Activated T-cell treated with anti-CD3 and anti-CD28 coated beads, Interleukin-2, amount 50 U/mL, for 72 hours (primary cell): Measurements from ENCODE around the gene UBD. TPM values are rescaled to one million over a fixed set of nuclear protein-coding genes. Genes with fewer than 3 reads are reported as not detected.

Source experiments
- ATAC-seq, 2 donors: fragments of 150-1000 bp; cut with Tn5 transposase; replicated peaks in 1 of 2; 2 replicates each; pipeline ENCODE4 v1.10.0; 2021; ENCODE audit warnings: moderate library complexity in 2 of 2, mild to moderate bottlenecking in 1 of 2
- DNase-seq, 2 donors: peaks; one replicate each; pipeline ENCODE4 v3.0.0; 2021 to 2022; ENCODE audit warnings: mixed read lengths in 1 of 2
- H3K27ac Mint-ChIP-seq: one replicate; pipeline ENCODE4 v1.8.0; 2022; ENCODE audit warnings: mild to moderate bottlenecking, moderate library complexity, mixed read lengths
- H3K27me3 Mint-ChIP-seq: one replicate; pipeline ENCODE4 v1.8.0; 2022; ENCODE audit warnings: low read depth, mixed read lengths
- H3K36me3 Mint-ChIP-seq, 2 donors: one replicate each; pipeline ENCODE4 v1.8.0; 2022; ENCODE audit warnings: mixed read lengths in 2 of 2, mild to moderate bottlenecking in 1 of 2; ENCODE audit not compliant: insufficient read depth in 2 of 2
- H3K4me1 Mint-ChIP-seq: one replicate; pipeline ENCODE4 v1.8.0; 2022; ENCODE audit warnings: low read depth, mixed read lengths
- H3K4me3 Mint-ChIP-seq, 2 donors: one replicate each; pipeline ENCODE4 v1.8.0; 2022; ENCODE audit warnings: mild to moderate bottlenecking in 2 of 2, mixed read lengths in 2 of 2, moderate library complexity in 2 of 2
- H3K9me3 Mint-ChIP-seq, 2 donors: one replicate each; pipeline ENCODE4 v1.8.0; 2022; ENCODE audit warnings: mixed read lengths in 2 of 2
- total RNA-seq, 2 donors: library from RNA; stranded (reverse); gene quantifications; one replicate each; pipeline ENCODE4 v1.2.3, GENCODE V29; 2022

UBD gene
- total RNA-seq: 1 to 10 TPM; 1.3 to 2.1 TPM

GRCh38 chr6:29559524-29560287 is at the start of gene UBD:
UBD (minus strand) TSS chr6:29559732; CDS start chr6:29559701, 31 bp downstream.
- H3K4me3 Mint-ChIP-seq: no peak within 1 kb of the TSS
- H3K27ac Mint-ChIP-seq: no peak within 1 kb of the TSS
- H3K9me3 Mint-ChIP-seq: no peaks in the 10 kb centered on the region
- ATAC-seq (no peak), DNase-seq (no peak)
- no peaks in the 10 kb centered on the region for H3K36me3 Mint-ChIP-seq
- peaks cover 17% of the 10 kb centered on the region for H3K4me1 Mint-ChIP-seq
- peaks cover 62% of the 10 kb centered on the region for H3K27me3 Mint-ChIP-seq

GRCh38 chr6:29608131-29608530 is 48.6 kb upstream of the UBD start:
- DNase-seq: no peak
- Mint-ChIP-seq H3K36me3 (no peaks in the 10 kb centered on the region), H3K4me3 (no peak overlapping the region), H3K27me3 (no peaks in the 10 kb centered on the region), H3K27ac (no peak overlapping the region), H3K4me1 (no peaks in the 10 kb centered on the region), H3K9me3 (no peaks in the 10 kb centered on the region)
- ATAC-seq: no peak

- ATAC-seq: no peak
- no peaks in the 10 kb centered on the region for H3K9me3 Mint-ChIP-seq
- DNase-seq: no peak
- no peaks in the 10 kb centered on the region for H3K36me3 Mint-ChIP-seq
- no peak overlapping the region for H3K27ac Mint-ChIP-seq
- H3K27me3 Mint-ChIP-seq: no peaks in the 10 kb centered on the region
- H3K4me1 Mint-ChIP-seq: no peaks in the 10 kb centered on the region
- no peak overlapping the region for H3K4me3 Mint-ChIP-seq
Observed at GRCh38 chr6:29603930-29604329, 44.4 kb upstream of the UBD start.

GRCh38 chr6:29603456-29603855 is 43.9 kb upstream of the UBD start:
- ATAC-seq: no peak
- Mint-ChIP-seq H3K36me3 (no peaks in the 10 kb centered on the region), H3K27me3 (no peaks in the 10 kb centered on the region), H3K27ac (no peak overlapping the region), H3K4me3 (no peak overlapping the region), H3K9me3 (no peaks in the 10 kb centered on the region), H3K4me1 (no peaks in the 10 kb centered on the region)
- no peak for DNase-seq

- H3K27me3 Mint-ChIP-seq: no peaks in the 10 kb centered on the region
- no peaks in the 10 kb centered on the region for H3K9me3 Mint-ChIP-seq
- no peak overlapping the region for H3K4me3 Mint-ChIP-seq
- DNase-seq: no peak
- no peaks in the 10 kb centered on the region for H3K36me3 Mint-ChIP-seq
- no peaks in the 10 kb centered on the region for H3K4me1 Mint-ChIP-seq
- no peak for ATAC-seq
- H3K27ac Mint-ChIP-seq: no peak overlapping the region
Observed at GRCh38 chr6:29602564-29603361, 43.2 kb upstream of the UBD start.

GRCh38 chr6:29598172-29598747 is 38.7 kb upstream of the UBD start:
- Mint-ChIP-seq H3K27ac (no peak overlapping the region), H3K4me1 (no peaks in the 10 kb centered on the region), H3K9me3 (no peaks in the 10 kb centered on the region)

GRCh38 chr6:29597184-29597583 is 37.7 kb upstream of the UBD start:
- Mint-ChIP-seq H3K36me3 (no peaks in the 10 kb centered on the region), H3K4me1 (no peaks in the 10 kb centered on the region), H3K4me3 (no peak overlapping the region), H3K9me3 (no peaks in the 10 kb centered on the region), H3K27me3 (peaks cover 7% of the 10 kb centered on the region), H3K27ac (no peak overlapping the region)
- no peak for ATAC-seq
- DNase-seq: no peak

More at GRCh38 chr6:29598172-29598747, 38.7 kb upstream of the UBD start:
- no peak for ATAC-seq
- Mint-ChIP-seq H3K4me3 (no peak overlapping the region), H3K36me3 (no peaks in the 10 kb centered on the region), H3K27me3 (peaks cover 7% of the 10 kb centered on the region)
- DNase-seq: no peak

- H3K9me3 Mint-ChIP-seq: no peaks in the 10 kb centered on the region
- DNase-seq (no peak), ATAC-seq (no peak)
- H3K4me1 Mint-ChIP-seq: no peaks in the 10 kb centered on the region
- H3K36me3 Mint-ChIP-seq: no peaks in the 10 kb centered on the region
- H3K27me3 Mint-ChIP-seq: peaks cover 7% of the 10 kb centered on the region
- no peak overlapping the region for H3K4me3 Mint-ChIP-seq
- no peak overlapping the region for H3K27ac Mint-ChIP-seq
Observed at GRCh38 chr6:29596381-29596900, 36.9 kb upstream of the UBD start.

GRCh38 chr6:29593199-29593855 is 33.8 kb upstream of the UBD start:
- H3K9me3 Mint-ChIP-seq: no peaks in the 10 kb centered on the region
- H3K36me3 Mint-ChIP-seq: no peaks in the 10 kb centered on the region
- H3K27me3 Mint-ChIP-seq: peaks cover 15% of the 10 kb centered on the region
- DNase-seq (no peak), ATAC-seq (no peak)
- no peak overlapping the region for H3K4me3 Mint-ChIP-seq
- H3K27ac Mint-ChIP-seq: no peak overlapping the region
- H3K4me1 Mint-ChIP-seq: no peaks in the 10 kb centered on the region

GRCh38 chr6:29591677-29592076 is 32.1 kb upstream of the UBD start:
- Mint-ChIP-seq H3K27me3 (peaks cover 26% of the 10 kb centered on the region), H3K27ac (no peak overlapping the region), H3K36me3 (no peaks in the 10 kb centered on the region), H3K9me3 (no peaks in the 10 kb centered on the region), H3K4me1 (no peaks in the 10 kb centered on the region), H3K4me3 (no peak overlapping the region)
- DNase-seq (no peak), ATAC-seq (no peak)

- H3K4me1 Mint-ChIP-seq: no peaks in the 10 kb centered on the region
- no peak overlapping the region for H3K4me3 Mint-ChIP-seq
- ATAC-seq: no peak
- peaks cover 26% of the 10 kb centered on the region for H3K27me3 Mint-ChIP-seq
- no peak for DNase-seq
- no peaks in the 10 kb centered on the region for H3K36me3 Mint-ChIP-seq
- no peaks in the 10 kb centered on the region for H3K9me3 Mint-ChIP-seq
- H3K27ac Mint-ChIP-seq: no peak overlapping the region
Observed at GRCh38 chr6:29590218-29590808, 30.8 kb upstream of the UBD start.

GRCh38 chr6:29589423-29590048 is 30.0 kb upstream of the UBD start:
- Mint-ChIP-seq H3K4me3 (no peak overlapping the region), H3K4me1 (no peaks in the 10 kb centered on the region), H3K9me3 (no peaks in the 10 kb centered on the region), H3K27me3 (peaks cover 20% of the 10 kb centered on the region), H3K27ac (no peak overlapping the region), H3K36me3 (no peaks in the 10 kb centered on the region)
- ATAC-seq (peak; percentile 45 to 57), DNase-seq (peak; percentile 38 to 54)
